ENCODE results near the gene SMARCC1.
A peak's percentile ranks its signal among the peaks of the same experiment; 100 is the strongest.

Gene SMARCC1

DNA sequence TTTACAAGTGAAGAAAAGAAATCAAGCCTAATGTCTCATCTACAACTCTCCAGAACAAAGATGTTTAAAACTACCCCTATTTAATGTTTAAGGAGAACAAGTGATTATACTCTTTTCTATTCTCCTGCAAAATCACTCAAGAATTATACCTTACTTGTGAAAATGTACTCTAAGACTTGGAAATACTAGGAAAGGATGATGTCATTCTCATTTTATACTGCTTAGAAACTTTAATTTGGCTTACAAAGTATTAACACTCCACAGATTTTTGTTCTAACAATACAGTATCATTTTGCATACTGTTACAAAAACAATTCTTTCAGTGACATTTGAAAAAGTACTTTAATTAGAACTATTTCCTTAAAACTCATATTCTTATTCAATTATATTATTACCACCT is 89.5 kb downstream of the SMARCC1 start:
- no peak for DNase-seq

- no peak for DNase-seq
Observed at GRCh38 chr3:47688488-47688887, 93.2 kb downstream of the SMARCC1 start.

DNA sequence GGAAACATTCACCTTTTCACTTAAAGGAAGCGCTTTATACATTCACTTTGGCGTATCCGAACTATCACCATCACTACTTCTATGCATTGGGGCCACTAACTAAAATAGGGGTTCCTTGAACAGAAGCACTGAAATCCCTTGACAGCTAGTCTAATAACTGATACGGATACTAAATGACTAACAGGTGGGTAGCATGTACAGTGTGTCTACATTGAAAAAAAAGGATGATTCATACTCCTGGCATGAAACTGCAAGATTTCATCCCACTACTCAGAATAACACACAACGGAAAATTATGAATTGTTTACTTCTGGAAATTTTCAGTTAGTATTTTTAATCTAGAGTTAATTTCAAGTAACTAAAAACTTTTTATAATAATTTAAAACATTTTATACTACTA is 96.7 kb downstream of the SMARCC1 start:
- no peak for DNase-seq

- no peak for DNase-seq
Observed at GRCh38 chr3:47681016-47681415, 100.7 kb downstream of the SMARCC1 start.

GRCh38 chr3:47678446-47679338 is 103.0 kb downstream of the SMARCC1 start:
- peak; percentile 4 for DNase-seq

DNA sequence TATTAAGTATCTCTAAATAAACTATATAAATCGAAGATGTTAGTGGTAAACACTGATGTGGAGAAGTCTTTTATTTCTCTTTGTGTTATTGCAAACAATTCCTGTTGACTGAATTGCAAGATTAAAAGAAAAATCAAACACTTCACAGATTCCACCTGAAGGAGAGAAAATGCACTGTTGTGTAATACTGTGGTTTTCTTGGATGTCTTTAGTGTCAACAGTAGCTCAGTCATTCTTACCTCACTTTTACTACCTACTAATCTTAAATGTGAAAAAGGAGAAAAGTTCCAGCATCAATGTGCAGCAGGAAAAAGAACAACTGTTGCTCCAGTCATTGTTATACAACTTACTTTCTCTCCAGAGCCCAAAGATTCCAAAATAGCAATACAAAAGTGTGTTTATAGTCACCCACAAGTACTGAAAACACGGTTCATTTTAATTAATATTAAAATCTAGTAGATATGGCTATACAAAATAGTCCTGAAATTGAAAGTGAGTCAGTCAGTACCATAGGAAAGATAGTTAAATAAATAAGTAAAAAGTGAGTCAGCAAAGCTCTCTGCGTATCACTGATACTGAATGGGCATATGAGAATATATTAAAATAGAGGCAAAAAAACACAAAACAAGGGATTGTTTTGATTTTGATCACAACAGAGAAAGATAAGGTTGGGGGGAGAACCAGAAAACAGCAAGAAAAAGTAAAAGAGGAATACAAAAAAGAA is 112.5 kb downstream of the SMARCC1 start:
- peak; percentile 6 for DNase-seq

DNA sequence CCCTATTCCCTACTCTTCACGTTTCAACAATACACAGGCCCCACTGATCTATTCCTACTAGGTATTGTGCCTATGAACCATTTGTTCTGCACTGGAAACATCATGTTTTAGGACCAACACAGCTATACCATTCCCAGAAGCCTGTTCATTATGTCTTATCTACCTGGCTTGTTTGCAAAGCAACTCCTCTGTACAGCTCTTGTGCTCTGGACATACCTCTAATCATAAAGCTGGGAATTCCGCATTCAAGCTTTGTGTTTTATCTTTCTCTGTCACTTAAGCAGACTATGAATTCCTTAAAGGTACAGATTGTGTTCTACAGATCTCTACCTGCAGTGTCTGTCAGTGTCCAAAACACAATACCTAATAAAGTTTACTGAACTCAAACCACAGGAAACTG is 115.6 kb downstream of the SMARCC1 start:
- no peak for DNase-seq

GRCh38 chr3:47664519-47664918 is 117.2 kb downstream of the SMARCC1 start:
- peak; percentile 20 for DNase-seq

GRCh38 chr3:47663630-47664240 is 118.0 kb downstream of the SMARCC1 start:
- DNase-seq = no peak

DNA sequence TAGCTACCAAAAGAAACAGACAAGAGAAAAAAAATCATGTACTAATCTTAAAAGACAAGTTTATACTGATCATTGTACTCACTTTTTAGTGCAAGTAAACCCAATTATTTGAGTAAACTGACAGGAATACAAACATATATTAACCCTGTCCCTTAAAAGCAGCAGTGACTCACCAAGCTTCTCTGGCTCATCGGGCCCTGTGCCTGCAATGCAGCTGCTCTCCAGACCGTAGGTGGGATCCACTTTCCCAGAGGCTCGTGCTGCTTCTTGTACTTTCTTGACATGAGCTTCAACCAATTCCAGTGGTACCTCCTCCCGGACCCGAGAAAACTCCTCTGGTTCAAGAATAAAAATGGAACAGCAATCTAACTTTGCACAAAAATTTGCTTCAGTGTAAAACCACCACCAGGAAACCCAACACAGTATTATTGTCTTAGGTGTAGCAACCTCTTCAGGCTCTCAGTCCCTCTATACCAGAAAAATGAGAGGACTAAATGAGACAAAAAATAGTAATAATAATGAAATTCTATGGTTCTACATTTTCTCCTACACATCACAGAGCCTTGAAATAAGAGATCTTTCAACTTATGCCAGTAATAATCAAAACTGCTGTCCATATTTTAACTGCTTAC is 120.5 kb downstream of the SMARCC1 start:
- no peak for DNase-seq

DNA sequence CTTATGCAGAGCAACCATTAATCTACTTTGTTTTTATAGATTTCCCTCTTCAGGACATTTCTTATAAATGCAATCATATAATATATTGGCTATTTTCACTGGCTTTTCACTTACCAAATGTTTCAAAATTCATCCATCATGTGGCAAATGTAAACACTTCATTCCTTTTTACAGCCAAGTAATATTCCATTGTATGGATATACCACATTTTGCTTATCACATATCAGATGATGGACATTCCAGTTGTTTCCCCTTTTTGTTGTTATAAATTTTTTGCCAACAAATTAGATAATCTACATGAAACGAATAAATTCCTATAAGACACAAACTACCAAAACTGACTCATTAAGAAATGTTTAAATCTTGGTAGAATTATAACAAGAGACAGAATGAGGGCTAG is 123.2 kb downstream of the SMARCC1 start:
- no peak for DNase-seq

DNA sequence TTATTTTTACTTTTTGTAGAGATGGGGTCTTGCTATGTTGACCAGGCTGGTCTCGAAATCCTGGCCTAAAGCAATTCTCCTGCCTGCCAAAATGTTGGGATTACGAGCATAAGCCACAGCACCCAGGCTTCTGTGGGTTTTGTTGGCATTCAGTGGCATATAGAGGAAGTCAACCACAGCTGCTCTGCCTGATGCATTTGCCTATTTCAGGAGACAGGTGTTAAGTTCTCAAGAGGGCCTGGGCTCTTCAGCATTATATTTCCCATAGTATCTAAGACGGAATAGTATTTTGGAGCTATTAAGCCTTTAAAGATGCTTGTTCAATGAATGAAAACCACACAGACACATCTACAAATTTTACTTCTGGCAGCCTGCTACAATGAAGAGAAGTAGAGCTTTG is 129.6 kb downstream of the SMARCC1 start:
- no peak for DNase-seq

- DNase-seq = no peak
Observed at GRCh38 chr3:47650294-47650693, 131.4 kb downstream of the SMARCC1 start.

- no peak for DNase-seq
Observed at GRCh38 chr3:47647550-47647949, 134.1 kb downstream of the SMARCC1 start.

DNA sequence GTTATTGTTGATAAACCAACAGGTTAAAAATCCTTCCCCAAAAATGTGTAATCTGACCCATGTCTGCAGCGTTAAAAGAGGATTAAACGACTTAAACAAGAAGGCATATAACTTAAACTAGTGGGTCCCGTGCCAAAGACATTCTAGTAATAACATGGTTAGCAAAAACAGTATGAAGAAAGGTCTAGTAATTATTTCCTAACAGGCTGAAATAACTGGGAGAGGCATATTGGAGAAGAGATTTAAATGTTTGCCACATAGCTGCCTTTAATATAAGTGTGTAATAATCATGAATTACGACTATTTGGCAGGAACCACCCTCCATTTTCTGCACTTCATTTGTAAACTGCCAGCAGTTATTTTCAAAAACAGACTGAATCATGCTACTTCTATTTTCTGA is 135.3 kb downstream of the SMARCC1 start:
- no peak for DNase-seq

DNA sequence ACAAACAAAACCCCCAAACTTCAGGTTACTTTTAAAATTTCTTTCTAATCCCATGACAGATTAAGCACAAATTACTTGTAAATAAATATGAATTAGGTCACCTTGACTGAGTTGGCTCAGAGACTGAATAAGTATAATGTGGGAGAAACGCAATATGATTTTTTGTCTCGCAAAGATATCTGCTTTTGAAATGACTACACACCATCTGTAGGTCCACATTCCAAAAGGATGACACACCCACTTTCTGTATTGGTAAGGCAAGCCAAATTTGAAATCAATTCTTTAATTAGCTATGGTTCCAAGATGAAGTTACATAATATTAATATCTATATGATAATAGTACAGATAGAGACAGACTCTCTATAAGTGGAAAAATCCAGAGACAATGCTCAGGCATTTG is 136.1 kb downstream of the SMARCC1 start:
- no peak for DNase-seq

DNA sequence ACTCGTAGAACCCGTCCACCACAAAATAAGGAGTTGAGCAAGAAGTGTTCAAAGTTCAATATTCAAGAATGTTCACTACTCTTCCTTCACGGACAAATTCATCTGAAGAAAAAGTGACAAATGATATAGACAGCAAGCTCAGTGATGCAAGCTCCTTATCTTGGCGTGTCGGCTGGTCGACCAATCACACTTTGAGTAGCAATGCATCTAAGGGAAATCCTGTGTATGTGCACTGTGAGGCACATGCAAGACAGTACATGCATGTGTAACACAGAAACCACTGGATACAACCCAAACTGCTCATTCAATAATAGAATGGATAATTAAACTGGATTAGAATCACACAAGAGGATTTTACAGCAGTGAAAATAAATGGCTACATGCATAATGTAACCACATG is 138.6 kb downstream of the SMARCC1 start:
- DNase-seq = no peak

DNA sequence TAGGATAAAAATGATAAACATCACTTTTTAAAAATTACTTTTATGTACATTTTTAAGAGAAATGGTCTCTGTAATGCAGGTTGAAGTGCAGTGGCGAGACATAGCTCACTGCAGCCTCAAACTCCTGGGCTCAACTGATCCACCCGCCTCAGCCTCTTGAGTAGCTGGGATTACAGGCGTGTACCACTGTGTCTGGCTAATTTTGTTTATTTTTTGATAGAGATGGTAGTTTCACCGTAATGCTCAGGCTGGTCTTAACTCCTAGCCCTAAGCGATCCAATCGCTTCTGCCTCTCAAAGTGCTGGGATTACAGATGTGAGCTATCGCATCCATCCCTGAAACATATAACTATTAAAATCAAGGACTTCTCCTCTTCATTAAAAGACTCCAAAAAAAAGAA is 140.0 kb downstream of the SMARCC1 start:
- no peak for DNase-seq

- DNase-seq = no peak
Observed at GRCh38 chr3:47636921-47637320, 144.8 kb downstream of the SMARCC1 start.

DNA sequence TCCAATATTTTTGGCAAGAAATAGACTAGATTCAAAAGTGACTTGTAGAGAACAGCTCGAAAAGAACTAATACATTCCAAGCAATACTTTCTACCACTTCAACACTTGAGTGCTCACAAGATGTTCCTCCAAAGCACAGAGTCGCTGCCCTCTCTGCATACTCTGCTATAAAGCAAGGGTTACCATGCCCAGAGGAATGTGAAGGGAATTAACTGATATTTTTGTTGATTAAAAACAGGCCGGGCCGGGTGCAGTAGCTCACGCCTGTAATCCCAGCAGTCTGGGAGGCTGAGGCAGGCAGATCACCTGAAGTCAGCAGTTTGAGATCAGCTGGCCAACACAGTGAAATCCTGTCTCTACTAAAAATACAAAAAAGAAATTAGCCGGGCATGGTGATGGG is 145.5 kb downstream of the SMARCC1 start:
- no peak for DNase-seq

DNA sequence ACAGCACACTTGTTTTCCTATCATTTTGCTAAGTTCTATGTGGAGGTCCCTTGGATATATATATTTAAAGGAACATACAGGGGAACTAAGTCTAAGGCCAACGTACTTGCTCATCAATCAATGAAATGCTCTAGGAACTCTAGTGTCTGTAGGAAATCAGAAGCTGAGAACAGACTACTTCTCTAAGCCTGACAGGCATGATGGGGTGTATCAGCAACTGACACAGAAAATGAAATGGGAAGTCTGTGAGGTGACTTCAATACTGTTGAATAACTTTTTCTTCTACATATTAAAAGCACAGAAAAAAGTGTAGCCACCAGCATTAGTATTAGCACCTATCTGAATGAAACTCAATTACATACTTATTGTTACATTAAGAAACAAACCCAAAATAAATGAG is 146.2 kb downstream of the SMARCC1 start:
- DNase-seq = no peak

- DNase-seq = no peak
Observed at GRCh38 chr3:47634996-47635395, 146.7 kb downstream of the SMARCC1 start.

DNA sequence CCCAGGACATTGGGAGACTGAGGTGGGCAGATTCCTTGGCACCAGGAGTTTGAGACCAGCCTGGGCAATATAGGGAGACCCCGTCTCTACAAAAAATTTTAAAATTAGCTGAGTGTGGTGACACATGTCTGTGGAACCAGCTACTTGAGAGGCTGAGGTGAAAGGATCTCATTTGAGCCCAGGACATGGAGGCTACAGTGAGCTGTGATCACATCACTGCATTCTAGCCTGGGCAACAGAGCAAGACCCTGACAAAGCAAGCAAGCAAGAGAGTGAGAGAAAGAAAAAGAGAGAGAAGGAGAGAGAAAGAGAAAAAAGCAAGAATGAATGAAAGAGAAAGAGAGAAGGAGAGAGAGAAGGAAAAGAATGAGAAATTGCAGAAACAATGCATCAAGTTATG is 150.9 kb downstream of the SMARCC1 start:
- DNase-seq = no peak

All from activated CD4-positive, alpha-beta T cell treated with anti-CD3 and anti-CD28 coated beads, Interleukin-10, Interleukin-2, amounts not matched to agents 100 ng/mL and 50 ng/mL, durations not matched to agents 16 hours and 8 hours (primary cell).